Right lobe of liver (tissue), 6 donors: ENCODE measurements around the gene EFCAB14. TPM values are rescaled to one million over a fixed set of nuclear protein-coding genes. Genes with fewer than 3 reads are reported as not detected.
"Not testable (repeated sequence)": the region's sequence is repeated elsewhere in the genome, so short reads cannot be mapped to it uniquely, and the experiment has no call there.

ENCODE experiments used
- ATAC-seq, 4 donors: fragments of 200-7000 bp; cut with Tn5 transposase; one replicate each; pipeline ENCODE4 v1.9.1; 2020; ENCODE audit warnings: mild to moderate bottlenecking in 4 of 4, moderate library complexity in 4 of 4
- DNase-seq, 3 donors: peaks; one replicate each; pipeline ENCODE4 v3.0.0-alpha.2; 2020
- H3K27ac ChIP-seq, 3 donors: fragments of 200-600 bp; one replicate each; pipeline ENCODE4 v1.8.0; 2022
- H3K27me3 ChIP-seq, 2 donors: fragments of 200-600 bp; one replicate each; pipeline ENCODE4 v1.8.0; 2022
- H3K36me3 ChIP-seq, 4 donors: fragments of 200-600 bp; sonication (generic) in 1 of 4; one replicate each; pipeline versions ENCODE4 v1.5.1 to v1.8.0; 2017 to 2022; ENCODE audit warnings: control low read depth in 1 of 4
- H3K4me1 ChIP-seq, 4 donors: fragments of 200-600 bp; sonication (generic) in 1 of 4; one replicate each; pipeline versions ENCODE4 v1.5.1 to v1.8.0; 2017 to 2022; ENCODE audit warnings: control low read depth in 1 of 4
- H3K4me3 ChIP-seq, 3 donors: fragments of 200-600 bp; one replicate each; pipeline ENCODE4 v1.8.0; 2022
- H3K9me3 ChIP-seq, 4 donors: fragments of 200-600 bp; sonication (generic) in 1 of 4; one replicate each; pipeline versions ENCODE4 v1.5.1 to v1.8.0; 2017 to 2022; ENCODE audit warnings: control low read depth in 1 of 4
- POLR2A ChIP-seq: fragments of 450-650 bp; IDR thresholded peaks from one replicate; pipeline ENCODE4 v1.6.1; 2017; ENCODE audit warnings: antibody characterized with exemption, mild to moderate bottlenecking
- WGBS: methylation state at CpG from one replicate; pipeline ENCODE4 v1.1.6; 2018; ENCODE audit warnings: low coverage, low lambda C conversion rate; ENCODE audit not compliant: insufficient coverage; ENCODE audit errors: missing lambda C conversion rate; 5-methylcytosine and 5-hydroxymethylcytosine counted together
- intact Hi-C, 2 donors: fragments of 100-400 bp; cut with DNase I; formaldehyde crosslinking; loops; one replicate each; pipeline versions ENCODE4 v1.11.2 to v1.14.1; 2022
- total RNA-seq, 6 experiments: library from RNA; depleted of rRNA in 2 of 6; stranded (reverse); fragments of >200 nt in 2 of 6; fragmentation: NEBNext Ultra II Directional in 3 of 6; extraction: Animal tissue kit (Norgen Biotek cat#: 25700) in 3 of 6; gene quantifications; one replicate each; pipeline versions ENCODE4 v1.1.0 to v1.2.4, GENCODE V29; 2016 to 2023
- TF ChIP-seq, protein P1 (sequence below), 4 donors: fragments of 200-600 bp in 3 of 4; fragments of 450-650 bp in 1 of 4; IDR thresholded peaks; one replicate each; pipeline versions ENCODE4 v1.5.1 to v1.8.0; 2016 to 2022; ENCODE audit warnings: antibody characterized with exemption in 4 of 4, mild to moderate bottlenecking in 2 of 4
- donor health status: DM: no; HTN: yes; CAD: no.
- donor health status: DM: no; HTN: no; CAD: no.
- donor health status: DM: no; HTN: no; CAD: no.
- donor health status: DM: no; HTN: yes; CAD: no.
- donor health status: DM: no; HTN: yes; CAD: no.

Gene EFCAB14
- total RNA-seq, 6 experiments from 2014 or later: 41.5 to 56.9 (median 43.5) TPM

DNA sequence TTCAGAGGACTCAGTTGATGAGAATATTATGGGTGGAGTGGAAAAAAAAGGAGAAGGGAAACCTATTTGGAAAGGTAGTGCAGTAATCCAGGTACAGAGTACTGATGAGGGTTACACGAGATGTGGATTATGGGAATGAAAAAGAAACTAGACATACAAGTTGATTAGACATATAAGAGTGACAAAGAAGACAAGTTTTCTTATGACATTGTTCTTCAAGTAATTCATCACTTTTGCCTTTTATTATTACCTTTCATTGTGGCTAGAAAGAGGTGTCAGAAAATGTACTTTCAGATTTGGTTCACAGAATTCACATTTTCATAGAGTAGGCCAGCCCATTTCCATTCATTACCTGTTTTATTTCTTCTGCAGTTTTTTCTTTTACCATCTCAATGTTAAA, 61.1 kb downstream of the EFCAB14 start:
- no peaks in the 10 kb centered on the region for H3K4me1 ChIP-seq
- TF ChIP-seq POLR2A: no peak
- TF ChIP-seq, protein P1, sequence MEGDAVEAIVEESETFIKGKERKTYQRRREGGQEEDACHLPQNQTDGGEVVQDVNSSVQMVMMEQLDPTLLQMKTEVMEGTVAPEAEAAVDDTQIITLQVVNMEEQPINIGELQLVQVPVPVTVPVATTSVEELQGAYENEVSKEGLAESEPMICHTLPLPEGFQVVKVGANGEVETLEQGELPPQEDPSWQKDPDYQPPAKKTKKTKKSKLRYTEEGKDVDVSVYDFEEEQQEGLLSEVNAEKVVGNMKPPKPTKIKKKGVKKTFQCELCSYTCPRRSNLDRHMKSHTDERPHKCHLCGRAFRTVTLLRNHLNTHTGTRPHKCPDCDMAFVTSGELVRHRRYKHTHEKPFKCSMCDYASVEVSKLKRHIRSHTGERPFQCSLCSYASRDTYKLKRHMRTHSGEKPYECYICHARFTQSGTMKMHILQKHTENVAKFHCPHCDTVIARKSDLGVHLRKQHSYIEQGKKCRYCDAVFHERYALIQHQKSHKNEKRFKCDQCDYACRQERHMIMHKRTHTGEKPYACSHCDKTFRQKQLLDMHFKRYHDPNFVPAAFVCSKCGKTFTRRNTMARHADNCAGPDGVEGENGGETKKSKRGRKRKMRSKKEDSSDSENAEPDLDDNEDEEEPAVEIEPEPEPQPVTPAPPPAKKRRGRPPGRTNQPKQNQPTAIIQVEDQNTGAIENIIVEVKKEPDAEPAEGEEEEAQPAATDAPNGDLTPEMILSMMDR (IDR thresholded peaks at IDR 0.05): no peak
- ATAC-seq: no peak
- no peak overlapping the region for H3K4me3 ChIP-seq
- no peaks in the 10 kb centered on the region for H3K9me3 ChIP-seq
- no peak for DNase-seq
- no peaks in the 10 kb centered on the region for H3K27me3 ChIP-seq
- H3K27ac ChIP-seq: no peak overlapping the region
- intact Hi-C loops: no loop called here
- peaks cover 0 to 38% (median 9%) of the 10 kb centered on the region in 4 donors for H3K36me3 ChIP-seq
- WGBS: 100% methylated on average over 1 of the region's 1 CpG

DNA sequence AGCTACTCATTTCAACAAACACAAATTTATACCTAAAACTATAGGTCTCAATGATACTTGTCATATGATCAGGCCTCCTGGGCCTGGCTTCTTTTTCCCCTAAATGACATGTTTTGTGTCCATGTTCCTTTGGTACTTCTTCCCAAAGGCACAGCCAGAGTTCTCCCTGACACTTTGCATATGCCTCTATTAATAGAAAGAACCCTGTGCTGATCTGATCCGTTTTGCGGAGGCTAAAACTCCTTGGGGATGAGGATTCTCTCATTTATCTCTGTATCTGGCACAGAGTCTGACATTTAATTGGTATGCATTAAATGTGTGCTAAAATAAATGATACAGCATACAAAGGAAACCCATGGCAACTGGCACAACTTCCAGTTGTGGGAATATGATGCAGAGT, 62.3 kb downstream of the EFCAB14 start:
- Histone ChIP-seq H3K27me3 (no peaks in the 10 kb centered on the region), H3K4me3 (no peak overlapping the region), H3K27ac (no peak overlapping the region), H3K9me3 (no peaks in the 10 kb centered on the region), H3K36me3 (peaks cover 0 to 45% (median 9%) of the 10 kb centered on the region in 4 donors), H3K4me1 (no peaks in the 10 kb centered on the region)
- intact Hi-C loops: no loop called here
- no peak for ATAC-seq
- WGBS: 84% methylated on average over 2 of the region's 2 CpGs
- no peak for TF ChIP-seq POLR2A
- TF ChIP-seq, protein P1 (IDR thresholded peaks at IDR 0.05): no peak
- DNase-seq: no peak

DNA sequence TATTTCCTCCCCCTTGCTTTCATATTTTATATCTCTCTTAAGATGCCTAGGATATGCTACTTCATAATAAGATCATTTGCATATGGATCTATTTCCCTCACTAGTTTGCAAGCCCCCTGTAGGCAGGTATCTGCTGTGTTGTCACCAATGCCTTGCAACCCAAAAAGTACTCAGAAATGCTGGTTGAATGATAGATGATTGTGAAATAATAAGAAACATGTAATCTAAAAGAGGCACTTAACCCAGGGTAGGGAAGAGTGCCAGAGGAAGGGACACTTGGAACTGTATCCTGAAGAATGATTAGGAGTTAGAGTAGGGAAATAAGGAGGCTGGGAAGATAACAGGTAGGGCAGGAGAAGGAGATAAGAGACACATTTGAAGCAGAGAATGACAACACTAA, 63.1 kb downstream of the EFCAB14 start:
- no peaks in the 10 kb centered on the region for H3K9me3 ChIP-seq
- H3K4me1 ChIP-seq: no peaks in the 10 kb centered on the region
- no peak for ATAC-seq
- no peaks in the 10 kb centered on the region for H3K27me3 ChIP-seq
- TF ChIP-seq, protein P1 (IDR thresholded peaks at IDR 0.05): no peak
- no peak for TF ChIP-seq POLR2A
- H3K27ac ChIP-seq: no peak overlapping the region
- no peak overlapping the region for H3K4me3 ChIP-seq
- intact Hi-C loops: no loop called here
- DNase-seq: no peak
- peaks cover 0 to 45% (median 9%) of the 10 kb centered on the region in 4 donors for H3K36me3 ChIP-seq

DNA sequence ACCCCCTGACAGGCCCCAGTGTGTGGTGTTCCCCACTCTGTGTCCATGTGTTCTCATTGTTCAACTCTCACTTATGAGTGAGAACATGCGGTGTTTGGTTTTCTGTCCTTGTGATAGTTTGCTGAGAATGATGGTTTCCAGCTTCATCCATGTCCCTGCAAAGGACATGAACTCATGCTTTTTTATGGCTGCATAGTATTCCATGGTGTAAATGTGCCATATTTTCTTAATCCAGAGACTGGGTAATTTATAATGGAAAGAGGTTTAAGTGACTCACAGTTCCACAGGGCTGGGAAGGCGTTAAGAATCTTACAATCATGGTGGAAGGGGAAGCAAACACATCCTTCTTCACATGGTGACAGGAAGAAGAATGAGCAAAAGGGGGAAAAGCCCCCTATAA, 64.2 kb downstream of the EFCAB14 start:
- 100% methylated on average over 1 of the region's 2 CpGs for WGBS
- DNase-seq, H3K27ac ChIP-seq, H3K4me3 ChIP-seq, ATAC-seq, intact Hi-C loops, H3K4me1 ChIP-seq, H3K27me3 ChIP-seq, H3K9me3 ChIP-seq: not testable (repeated sequence)
- H3K36me3 ChIP-seq: peaks cover 0 to 45% (median 9%) of the 10 kb centered on the region in 4 donors

DNA sequence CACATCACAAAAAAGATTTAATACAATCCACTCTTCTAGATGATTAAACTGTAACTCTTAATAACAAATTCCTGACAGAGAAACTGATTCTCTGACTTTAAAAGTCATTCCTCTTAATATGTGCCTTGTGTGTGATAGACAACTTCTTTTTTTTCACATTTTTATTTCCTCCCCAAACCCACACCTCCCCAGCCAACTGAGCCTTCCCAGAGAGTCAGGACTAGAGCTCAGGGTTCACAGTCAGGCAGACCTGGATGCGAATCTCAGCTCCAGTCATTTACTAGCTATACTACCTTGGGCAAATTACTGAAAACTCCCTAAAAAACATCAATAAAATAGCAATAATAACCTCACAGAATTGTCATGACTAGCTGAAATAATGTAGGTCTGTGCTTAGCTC, 64.9 kb downstream of the EFCAB14 start:
- no peak overlapping the region for H3K4me3 ChIP-seq
- ATAC-seq (no peak), DNase-seq (no peak)
- TF ChIP-seq POLR2A: no peak
- TF ChIP-seq, protein P1 (IDR thresholded peaks at IDR 0.05): no peak
- intact Hi-C loops: no loop called here
- H3K36me3 ChIP-seq: peaks cover 0 to 46% (median 9%) of the 10 kb centered on the region in 4 donors
- WGBS: 100% methylated on average over 1 of the region's 1 CpG
- H3K27me3 ChIP-seq: no peaks in the 10 kb centered on the region
- H3K27ac ChIP-seq: no peak overlapping the region
- H3K4me1 ChIP-seq: no peaks in the 10 kb centered on the region
- no peaks in the 10 kb centered on the region for H3K9me3 ChIP-seq
